GM21528 (cell line): ENCODE results near the gene NLN.
"Not testable (repeated sequence)": the region's sequence is repeated elsewhere in the genome, so short reads cannot be mapped to it uniquely, and the experiment has no call there.

Experiments
- ATAC-seq: cut with Tn5 transposase; IDR thresholded peaks from one replicate; pipeline ENCODE4 v1.9.1; 2021; ENCODE audit warnings: mild to moderate bottlenecking, moderate library complexity; ENCODE audit not compliant: unreplicated experiment, low FRiP score

Gene NLN

DNA sequence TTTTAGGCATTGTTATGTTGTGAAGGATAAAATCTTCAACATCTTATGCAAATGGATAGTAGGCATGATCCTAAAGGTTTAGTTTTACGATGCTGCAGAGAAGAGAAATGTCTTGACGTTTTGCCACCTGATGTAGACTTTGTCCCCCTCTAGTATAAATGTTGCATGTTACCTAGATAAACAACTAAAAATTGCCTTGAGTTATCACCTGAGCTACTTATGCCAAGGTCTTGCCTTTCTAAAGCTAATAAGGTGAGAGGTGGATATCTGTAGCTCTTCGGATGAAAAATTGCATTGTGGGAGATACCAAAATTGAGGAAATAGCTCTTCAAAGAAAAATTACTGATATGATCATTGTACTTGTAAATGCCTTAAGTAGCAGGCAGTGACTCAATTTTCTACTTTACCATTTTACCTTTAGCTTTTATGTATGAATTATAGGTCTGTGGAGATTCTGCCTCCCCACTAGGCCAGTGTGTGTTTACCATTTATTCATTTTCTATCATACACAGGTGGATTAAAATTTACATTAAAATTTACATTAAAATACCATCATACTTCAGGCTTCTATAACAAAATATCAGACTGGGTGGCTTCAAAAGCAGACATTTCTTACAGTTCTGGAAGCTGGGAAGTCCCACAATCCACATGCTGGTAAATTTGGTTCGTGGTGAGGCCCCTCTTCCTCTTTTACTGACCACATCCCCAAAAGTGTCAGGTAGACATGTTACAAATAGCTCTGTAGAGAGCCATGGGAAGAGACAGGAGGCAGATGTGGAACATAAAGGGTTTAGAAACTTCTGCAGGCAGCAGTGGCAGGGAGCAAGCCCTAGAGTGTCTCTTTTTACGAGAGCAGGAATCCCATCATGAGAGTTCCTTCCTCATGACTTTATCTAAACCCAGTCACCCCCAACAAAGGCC, 103.7 kb downstream of the NLN start:
- peak; percentile 66 for ATAC-seq

GRCh38 chr5:65828022-65828896, 106.3 kb downstream of the NLN start:
- no peak for ATAC-seq

DNA sequence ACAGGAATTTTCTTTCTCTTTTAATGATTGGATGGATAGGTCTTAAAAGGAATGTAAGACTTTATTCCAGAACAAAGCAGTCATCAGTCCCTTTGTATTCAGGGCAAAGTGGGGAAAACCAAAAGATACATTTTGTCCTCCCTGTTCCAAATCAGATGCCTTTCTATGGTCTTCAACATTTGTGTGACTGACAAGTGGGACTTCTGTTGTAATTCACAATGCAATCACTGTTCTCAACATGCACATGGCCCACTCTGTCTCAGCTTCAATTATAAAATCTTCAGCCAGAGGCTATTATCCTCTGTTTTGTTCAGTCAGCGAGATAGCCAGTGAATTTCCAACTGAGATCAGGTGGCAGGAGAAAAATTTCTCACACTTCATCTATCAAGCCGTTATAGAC, 108.9 kb downstream of the NLN start:
- ATAC-seq = no peak

- ATAC-seq = no peak
Measured at GRCh38 chr5:65831276-65831675, 109.3 kb downstream of the NLN start.

DNA sequence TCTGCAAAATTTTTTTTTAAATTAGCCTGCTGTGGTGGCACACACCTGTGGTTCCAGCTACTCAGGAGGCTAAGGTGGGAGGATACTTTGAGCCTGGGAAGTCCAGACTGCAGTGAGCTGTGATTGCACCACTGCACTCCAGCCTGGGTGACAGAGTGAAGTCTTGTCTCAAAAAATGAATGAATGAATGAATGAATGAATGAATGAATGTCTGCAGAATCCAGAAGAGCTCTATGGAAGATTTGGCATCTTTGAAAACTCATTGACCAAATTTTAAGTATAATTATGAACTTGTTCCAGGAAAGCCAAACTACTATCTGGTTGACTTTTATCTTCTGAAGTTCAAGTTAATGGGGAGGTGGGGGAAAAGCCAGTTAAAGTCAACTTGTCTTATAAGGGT, 110.1 kb downstream of the NLN start:
- ATAC-seq = no peak

DNA sequence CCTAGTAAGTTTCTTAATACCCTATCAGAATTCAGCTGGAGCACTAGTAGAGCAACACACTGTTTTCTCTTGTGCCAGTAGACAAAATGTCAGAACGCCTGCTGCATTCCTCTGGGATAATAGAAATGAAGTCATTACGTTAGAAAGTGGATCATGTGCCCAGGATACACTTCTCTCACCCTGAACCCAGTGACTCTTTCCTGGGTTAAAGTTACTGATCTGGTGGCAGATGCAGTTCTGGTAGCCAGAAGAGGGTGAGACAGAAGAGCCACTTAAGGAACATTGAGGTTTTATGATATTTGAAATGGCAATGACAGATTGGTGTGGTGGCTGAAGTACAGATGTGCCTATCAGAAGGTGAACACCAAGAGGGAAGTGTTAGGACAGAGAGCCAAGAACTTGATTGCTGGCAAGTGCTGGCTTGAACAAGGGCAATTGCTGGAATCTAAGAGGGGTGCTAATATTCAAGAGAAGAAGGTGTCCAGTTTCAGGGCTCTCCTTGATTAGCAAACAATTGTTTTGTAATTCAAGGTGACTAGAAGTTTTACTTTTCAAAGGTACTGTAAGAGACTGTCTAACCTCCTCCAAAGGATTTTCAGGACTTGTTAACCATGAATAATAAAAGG, 110.7 kb downstream of the NLN start:
- no peak for ATAC-seq

DNA sequence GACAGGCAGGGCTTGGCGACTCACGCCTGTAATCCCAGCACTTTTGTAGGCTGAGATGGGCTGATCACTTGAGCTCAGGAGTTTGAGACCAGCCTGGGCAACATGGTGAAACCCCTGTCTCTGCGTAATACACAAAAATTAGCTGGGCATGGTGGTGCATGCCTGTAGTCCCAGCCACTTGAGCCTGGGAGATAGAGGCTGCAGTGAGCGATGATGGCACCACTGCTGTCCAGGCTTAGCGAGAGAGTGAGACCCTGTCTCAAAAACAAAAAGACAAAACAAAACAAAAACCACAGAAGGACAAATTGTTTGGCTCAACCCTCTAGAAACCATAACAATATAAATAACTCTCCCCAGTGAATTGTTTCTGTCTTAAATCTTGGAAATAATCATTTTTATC, 111.8 kb downstream of the NLN start:
- no peak for ATAC-seq

DNA sequence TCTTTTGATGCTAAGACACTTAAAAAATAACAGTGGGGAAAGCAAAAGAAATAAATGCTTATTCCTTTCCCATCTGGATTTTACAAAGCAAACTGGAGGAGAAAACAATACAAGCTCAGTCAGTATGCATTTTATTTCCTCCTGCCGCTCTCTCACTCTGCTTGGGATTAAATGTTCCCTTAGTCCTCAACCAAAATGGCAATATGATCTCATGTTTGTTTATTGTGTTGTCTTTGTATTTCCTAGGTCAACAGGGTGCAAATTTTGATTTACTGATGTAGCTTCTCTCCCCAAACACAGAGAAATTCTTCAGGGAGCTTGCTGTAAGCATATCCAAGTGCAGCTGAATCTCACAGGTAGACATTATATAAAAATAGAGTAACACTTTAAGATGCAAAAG, 112.3 kb downstream of the NLN start:
- ATAC-seq = no peak

GRCh38 chr5:65835191-65835590, 113.2 kb downstream of the NLN start:
- ATAC-seq = no peak

GRCh38 chr5:65837139-65837538, 115.1 kb downstream of the NLN start:
- ATAC-seq = no peak

DNA sequence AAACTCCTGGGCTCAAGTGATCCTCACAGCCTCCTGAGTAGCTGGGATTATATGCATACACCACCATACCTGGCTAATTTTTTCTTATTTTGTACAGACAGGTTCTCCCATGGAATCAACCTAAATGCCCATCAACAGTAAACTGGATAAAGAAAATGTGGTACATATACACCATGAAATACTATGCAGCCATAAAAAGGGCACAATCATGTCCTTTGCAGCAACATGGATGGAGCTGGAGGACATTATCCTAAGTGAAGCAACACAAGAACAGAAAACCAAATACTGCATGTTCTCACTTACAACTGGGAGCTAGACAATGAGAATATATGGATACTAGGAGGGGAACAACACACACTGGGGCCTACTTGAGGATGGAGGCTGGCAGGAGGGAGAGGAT, 117.2 kb downstream of the NLN start:
- ATAC-seq = not testable (repeated sequence)

- ATAC-seq = no peak
Measured at GRCh38 chr5:65840071-65840470, 118.1 kb downstream of the NLN start.

DNA sequence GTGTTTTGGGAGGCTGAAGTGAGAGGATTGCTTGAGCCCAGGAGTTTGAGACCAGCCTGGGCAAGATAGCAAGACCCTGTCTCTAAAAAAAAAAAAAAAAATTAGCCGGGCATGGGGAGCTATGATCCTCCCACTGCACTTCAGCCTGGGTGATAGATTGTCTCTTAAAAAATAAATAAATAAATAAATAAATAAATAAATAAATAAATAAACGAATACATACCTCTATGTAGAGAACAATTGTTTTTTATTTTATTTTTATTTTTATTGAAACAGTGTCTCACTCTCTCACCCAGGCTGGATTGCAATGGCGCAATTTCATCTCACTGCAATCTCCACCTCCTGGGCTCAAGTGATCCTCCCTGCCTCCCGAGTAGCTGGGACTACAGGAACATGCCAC, 122.8 kb downstream of the NLN start:
- ATAC-seq = not testable (repeated sequence)

DNA sequence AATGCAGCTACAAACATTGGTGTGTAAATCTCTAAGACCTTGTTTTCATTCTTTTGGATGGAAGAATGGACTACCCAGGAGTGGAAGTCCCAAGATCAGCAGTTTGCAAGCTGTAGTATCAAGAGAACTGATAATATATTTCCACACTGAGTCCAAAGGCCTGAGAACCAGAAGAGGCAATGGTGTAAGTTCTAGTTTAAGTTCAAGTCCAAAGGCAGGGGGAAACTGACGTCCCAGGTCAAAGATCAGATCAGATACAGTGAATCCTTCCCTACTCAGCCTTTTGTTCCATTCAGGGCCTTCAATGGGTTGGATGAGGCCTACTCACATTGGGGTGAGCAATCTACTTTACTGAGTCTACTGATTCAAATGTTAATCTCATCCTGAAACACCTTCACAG, 124.1 kb downstream of the NLN start:
- ATAC-seq = no peak

DNA sequence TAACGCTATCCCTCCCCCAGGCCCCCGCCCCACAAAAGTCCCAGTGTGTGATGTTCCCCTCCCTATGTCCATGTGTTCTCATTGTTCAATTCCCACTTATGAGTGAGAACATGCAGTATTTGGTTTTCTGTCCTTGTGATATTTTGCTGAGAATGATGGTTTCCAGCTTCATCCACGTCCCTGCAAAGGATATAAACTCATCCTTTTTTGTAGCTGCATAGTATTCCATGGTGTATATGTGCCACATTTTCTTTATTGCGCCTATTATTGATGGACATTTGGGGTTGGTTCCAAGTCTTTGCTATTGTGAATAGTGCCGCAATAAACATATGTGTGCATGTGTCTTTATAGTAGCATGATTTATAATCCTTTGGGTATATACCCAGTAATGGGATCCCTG, 125.0 kb downstream of the NLN start:
- ATAC-seq = not testable (repeated sequence)

DNA sequence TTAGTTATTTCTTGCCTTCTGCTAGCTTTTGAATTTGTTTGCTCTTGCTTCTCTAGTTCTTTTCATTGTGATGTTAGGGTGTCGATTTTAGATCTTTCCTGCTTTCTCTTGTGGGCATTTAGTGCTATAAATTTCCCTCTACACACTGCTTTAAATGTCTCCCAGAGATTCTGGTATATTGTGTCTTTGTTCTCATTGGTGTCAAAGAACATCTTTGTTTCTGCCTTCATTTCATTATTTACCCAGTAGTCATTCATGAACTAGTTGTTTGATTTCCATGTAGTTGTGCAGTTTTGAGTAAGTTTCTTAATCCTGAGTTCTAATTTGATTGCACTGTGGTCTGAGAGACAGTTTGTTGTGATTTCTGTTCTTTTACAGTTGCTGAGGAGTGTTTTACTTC, 127.9 kb downstream of the NLN start:
- ATAC-seq = not testable (repeated sequence)

GRCh38 chr5:65854925-65855324, 132.9 kb downstream of the NLN start:
- no peak for ATAC-seq

- no peak for ATAC-seq
Measured at GRCh38 chr5:65855766-65856315, 133.8 kb downstream of the NLN start.

GRCh38 chr5:65856520-65856919, 134.5 kb downstream of the NLN start:
- no peak for ATAC-seq

DNA sequence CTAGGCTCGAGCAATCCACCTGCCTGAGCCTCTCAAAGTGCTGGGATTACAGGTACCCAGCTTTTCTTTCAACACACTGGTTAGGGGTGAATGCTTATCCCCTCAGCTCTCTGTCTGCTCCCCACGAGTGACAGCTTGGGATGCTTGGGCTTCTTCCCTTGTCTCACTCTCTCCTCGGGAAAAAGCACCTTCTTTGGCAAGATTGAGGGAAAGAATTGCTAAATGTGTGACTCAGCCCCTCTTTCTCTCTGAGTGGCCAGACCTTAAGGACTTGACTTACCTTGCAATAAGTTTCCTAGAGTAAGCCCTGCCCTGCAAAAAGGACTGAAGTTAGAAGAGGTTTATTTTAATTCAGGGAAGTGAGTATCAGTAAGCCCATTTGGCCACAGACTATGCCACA, 136.3 kb downstream of the NLN start:
- no peak for ATAC-seq

DNA sequence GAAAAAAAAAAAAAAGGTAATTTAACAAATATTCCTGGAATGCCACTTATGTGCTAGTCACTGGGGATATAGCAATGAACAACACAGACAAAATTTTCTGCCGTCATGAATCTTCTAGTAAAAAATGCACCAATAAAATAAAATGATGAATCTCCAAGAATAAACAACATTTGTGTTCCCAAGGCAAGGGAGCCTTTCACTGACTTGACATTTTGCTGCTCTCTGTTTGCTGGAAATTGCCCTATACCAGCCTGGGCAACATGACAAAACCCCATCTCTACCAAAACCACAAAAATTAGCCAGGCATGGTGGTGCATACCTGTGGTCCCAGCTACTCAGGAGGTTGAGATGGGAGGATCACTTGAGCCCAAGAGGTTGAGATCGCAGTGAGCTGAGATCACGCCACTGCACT, 139.8 kb downstream of the NLN start:
- ATAC-seq = no peak
